Panc1 (cell line): ENCODE data around the gene BAHCC1.

Experiments
- POLR2AphosphoS5 ChIP-seq: IDR thresholded peaks from 2 replicates; pipeline ENCODE4 v1.6.1; 2012; ENCODE audit warnings: mild to moderate bottlenecking, low read depth, low read length, moderate library complexity
- TF ChIP-seq, protein P1 (sequence below): fragments of 450-650 bp; IDR thresholded peaks from 2 replicates; pipeline ENCODE4 v1.5.1; 2017; ENCODE audit warnings: mild to moderate bottlenecking

DNA sequence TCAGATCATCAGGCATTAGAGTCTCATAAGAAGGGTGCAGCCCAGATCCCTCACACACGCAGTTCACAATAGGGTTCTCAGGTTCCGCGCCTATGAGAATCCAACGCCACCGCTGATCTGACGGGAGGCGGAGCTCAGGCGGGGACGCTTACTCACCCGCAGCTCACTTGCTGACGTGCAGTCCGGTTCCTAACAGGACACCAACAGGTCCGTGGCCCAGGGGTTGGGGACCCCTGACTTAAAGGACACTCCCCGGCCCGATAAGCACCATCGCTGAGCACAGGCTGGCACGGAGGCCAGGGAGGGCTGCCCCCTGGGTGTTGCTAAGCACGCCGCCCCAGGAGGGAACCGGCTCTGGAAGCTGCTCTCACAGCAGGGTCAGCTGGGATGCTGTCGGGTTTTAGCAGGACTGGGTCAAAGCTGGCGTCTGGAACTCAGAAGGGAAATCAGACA is 30.1 kb upstream of the BAHCC1 start:
- TF ChIP-seq POLR2AphosphoS5, result no peak
- TF ChIP-seq, protein P1, sequence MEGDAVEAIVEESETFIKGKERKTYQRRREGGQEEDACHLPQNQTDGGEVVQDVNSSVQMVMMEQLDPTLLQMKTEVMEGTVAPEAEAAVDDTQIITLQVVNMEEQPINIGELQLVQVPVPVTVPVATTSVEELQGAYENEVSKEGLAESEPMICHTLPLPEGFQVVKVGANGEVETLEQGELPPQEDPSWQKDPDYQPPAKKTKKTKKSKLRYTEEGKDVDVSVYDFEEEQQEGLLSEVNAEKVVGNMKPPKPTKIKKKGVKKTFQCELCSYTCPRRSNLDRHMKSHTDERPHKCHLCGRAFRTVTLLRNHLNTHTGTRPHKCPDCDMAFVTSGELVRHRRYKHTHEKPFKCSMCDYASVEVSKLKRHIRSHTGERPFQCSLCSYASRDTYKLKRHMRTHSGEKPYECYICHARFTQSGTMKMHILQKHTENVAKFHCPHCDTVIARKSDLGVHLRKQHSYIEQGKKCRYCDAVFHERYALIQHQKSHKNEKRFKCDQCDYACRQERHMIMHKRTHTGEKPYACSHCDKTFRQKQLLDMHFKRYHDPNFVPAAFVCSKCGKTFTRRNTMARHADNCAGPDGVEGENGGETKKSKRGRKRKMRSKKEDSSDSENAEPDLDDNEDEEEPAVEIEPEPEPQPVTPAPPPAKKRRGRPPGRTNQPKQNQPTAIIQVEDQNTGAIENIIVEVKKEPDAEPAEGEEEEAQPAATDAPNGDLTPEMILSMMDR, result no peak
